Loucy (cell line): ENCODE data around the gene ANXA4.

Experiments
- H2AFZ ChIP-seq: fragments of 200-600 bp; sonication (generic); 2 replicates; pipeline ENCODE4 v1.6.0; 2016; ENCODE audit warnings: antibody characterized with exemption, mild to moderate bottlenecking, low read length, moderate library complexity
- H3F3A ChIP-seq: fragments of 200-600 bp; 2 replicates; pipeline ENCODE4 v1.6.0; 2016; ENCODE audit warnings: antibody characterized with exemption, low read depth, mild to moderate bottlenecking
- H3K27me3 ChIP-seq: fragments of 200-600 bp; sonication (generic); 2 replicates; pipeline ENCODE4 v1.6.1; 2014; ENCODE audit warnings: low read length, mild to moderate bottlenecking; ENCODE audit not compliant: insufficient read depth, poor library complexity, severe bottlenecking
- H3K36me3 ChIP-seq: fragments of 200-600 bp; sonication (generic); 2 replicates; pipeline ENCODE4 v1.6.1; 2016; ENCODE audit warnings: low read length; ENCODE audit not compliant: insufficient read depth
- H3K4me1 ChIP-seq: fragments of 200-600 bp; sonication (generic); 2 replicates; pipeline ENCODE4 v1.5.1; 2014; ENCODE audit warnings: low read length, mild to moderate bottlenecking; ENCODE audit not compliant: insufficient read depth, poor library complexity, severe bottlenecking
- H3K4me2 ChIP-seq: fragments of 200-600 bp; sonication (generic); 2 replicates; pipeline ENCODE4 v1.6.0; 2014; ENCODE audit warnings: antibody characterized with exemption, low read length, low read depth, mild to moderate bottlenecking; ENCODE audit not compliant: poor library complexity, severe bottlenecking
- H3K4me3 ChIP-seq: fragments of 200-600 bp; sonication (generic); 2 replicates; pipeline ENCODE4 v1.5.1; 2014; ENCODE audit warnings: low read length, mild to moderate bottlenecking, mixed read lengths; ENCODE audit not compliant: poor library complexity, severe bottlenecking
- H3K79me2 ChIP-seq: fragments of 200-600 bp; sonication (generic); 2 replicates; pipeline ENCODE4 v1.6.1; 2014; ENCODE audit warnings: low read length; ENCODE audit not compliant: insufficient read depth
- H3K9ac ChIP-seq: fragments of 200-600 bp; sonication (generic); 2 replicates; pipeline ENCODE4 v1.6.0; 2014; ENCODE audit warnings: mild to moderate bottlenecking, low read depth, low read length, moderate library complexity; ENCODE audit not compliant: poor library complexity, severe bottlenecking
- H3K9me2 ChIP-seq: fragments of 200-600 bp; sonication (generic); replicated peaks from 2 replicates; pipeline ENCODE4 v1.6.1; 2016; ENCODE audit warnings: low read depth, low read length, mixed read lengths
- H3K9me3 ChIP-seq: fragments of 200-600 bp; sonication (generic); 2 replicates; pipeline ENCODE4 v1.6.1; 2014; ENCODE audit warnings: mild to moderate bottlenecking, antibody characterized with exemption, low read length, low read depth; ENCODE audit not compliant: insufficient read depth
- H4K20me1 ChIP-seq: fragments of 200-600 bp; sonication (generic); 2 replicates; pipeline ENCODE4 v1.6.0; 2014; ENCODE audit warnings: antibody characterized with exemption, low read length, mild to moderate bottlenecking; ENCODE audit not compliant: insufficient read depth, poor library complexity, severe bottlenecking
- EZH2phosphoT487 ChIP-seq: fragments of 200-600 bp; IDR thresholded peaks from 2 replicates; pipeline ENCODE4 v1.6.1; 2018; ENCODE audit warnings: antibody characterized with exemption, mild to moderate bottlenecking, moderate library complexity, borderline replicate concordance
- TF ChIP-seq, protein P1 (sequence below): fragments of 200-600 bp; sonication (generic); conservative IDR thresholded peaks from 2 replicates; pipeline ENCODE4 v1.5.1; 2014; ENCODE audit warnings: mild to moderate bottlenecking, antibody characterized with exemption, low read length

The ANXA4 gene

DNA sequence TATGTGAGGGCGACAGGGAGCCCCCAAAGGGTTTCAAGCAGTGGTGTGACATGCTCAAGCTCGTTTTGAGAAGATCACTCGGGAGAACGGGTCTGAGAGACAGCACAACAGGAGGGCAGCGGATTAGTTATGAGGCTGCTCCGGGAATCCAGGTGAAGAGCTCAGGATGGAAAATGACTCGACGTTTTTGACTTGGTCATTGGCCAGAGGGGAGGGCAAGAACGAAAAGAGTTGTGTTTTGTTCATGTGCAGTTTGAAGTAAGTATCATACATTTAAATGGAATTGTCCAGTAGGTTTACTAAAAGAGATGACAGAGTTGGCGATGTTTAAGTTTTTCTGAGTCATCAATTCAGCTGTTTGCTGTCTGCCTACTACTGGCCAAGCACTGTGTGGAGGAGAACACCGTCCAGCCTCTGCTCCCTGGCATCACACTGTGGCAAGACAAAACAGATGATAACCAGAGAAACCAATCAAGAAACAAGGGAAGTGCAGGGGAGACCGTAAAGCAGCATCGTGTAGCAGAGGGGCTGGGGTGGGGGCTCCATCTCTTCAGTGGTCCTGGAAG lies 25.3 kb upstream of the ANXA4 start:
- no peaks in the 10 kb centered on the region for H3K27me3 ChIP-seq
- no peak overlapping the region for H3K4me2 ChIP-seq
- H3K79me2 ChIP-seq = no peaks in the 10 kb centered on the region
- H2AFZ ChIP-seq = no peak overlapping the region
- no peak overlapping the region for H3K4me3 ChIP-seq
- no peaks in the 10 kb centered on the region for H3K9me3 ChIP-seq
- no peaks in the 10 kb centered on the region for H3K36me3 ChIP-seq
- no peaks in the 10 kb centered on the region for H3F3A ChIP-seq
- TF ChIP-seq EZH2phosphoT487 = no peak
- TF ChIP-seq, protein P1, sequence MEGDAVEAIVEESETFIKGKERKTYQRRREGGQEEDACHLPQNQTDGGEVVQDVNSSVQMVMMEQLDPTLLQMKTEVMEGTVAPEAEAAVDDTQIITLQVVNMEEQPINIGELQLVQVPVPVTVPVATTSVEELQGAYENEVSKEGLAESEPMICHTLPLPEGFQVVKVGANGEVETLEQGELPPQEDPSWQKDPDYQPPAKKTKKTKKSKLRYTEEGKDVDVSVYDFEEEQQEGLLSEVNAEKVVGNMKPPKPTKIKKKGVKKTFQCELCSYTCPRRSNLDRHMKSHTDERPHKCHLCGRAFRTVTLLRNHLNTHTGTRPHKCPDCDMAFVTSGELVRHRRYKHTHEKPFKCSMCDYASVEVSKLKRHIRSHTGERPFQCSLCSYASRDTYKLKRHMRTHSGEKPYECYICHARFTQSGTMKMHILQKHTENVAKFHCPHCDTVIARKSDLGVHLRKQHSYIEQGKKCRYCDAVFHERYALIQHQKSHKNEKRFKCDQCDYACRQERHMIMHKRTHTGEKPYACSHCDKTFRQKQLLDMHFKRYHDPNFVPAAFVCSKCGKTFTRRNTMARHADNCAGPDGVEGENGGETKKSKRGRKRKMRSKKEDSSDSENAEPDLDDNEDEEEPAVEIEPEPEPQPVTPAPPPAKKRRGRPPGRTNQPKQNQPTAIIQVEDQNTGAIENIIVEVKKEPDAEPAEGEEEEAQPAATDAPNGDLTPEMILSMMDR = no peak
- H4K20me1 ChIP-seq = no peaks in the 10 kb centered on the region
- H3K9ac ChIP-seq = no peak overlapping the region
- H3K9me2 ChIP-seq = no peaks in the 10 kb centered on the region
- H3K4me1 ChIP-seq = peaks cover 4% of the 10 kb centered on the region

DNA sequence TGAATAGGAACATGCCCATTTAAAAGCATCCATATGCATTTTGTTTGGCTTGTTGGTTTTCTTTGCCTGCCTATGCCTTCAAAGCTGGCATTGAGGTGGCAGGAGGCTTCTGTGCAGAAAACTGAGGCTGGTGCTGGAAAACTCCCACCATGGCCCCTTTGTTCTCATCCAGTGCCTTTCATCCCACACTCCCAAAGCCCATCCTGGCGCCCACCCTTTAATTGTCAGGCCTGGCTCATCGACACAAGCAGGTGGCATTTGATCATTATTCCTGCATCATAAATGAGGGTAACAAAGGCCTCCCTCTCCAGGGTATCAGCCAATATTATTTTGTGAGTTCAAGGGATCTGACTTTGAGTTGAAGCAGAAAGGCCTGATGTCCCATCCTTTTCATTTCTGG lies 24.7 kb upstream of the ANXA4 start:
- Histone ChIP-seq H2AFZ (no peak overlapping the region), H3F3A (no peaks in the 10 kb centered on the region), H3K4me3 (no peak overlapping the region), H3K27me3 (no peaks in the 10 kb centered on the region), H4K20me1 (no peaks in the 10 kb centered on the region), H3K9ac (no peak overlapping the region), H3K9me3 (no peaks in the 10 kb centered on the region), H3K79me2 (no peaks in the 10 kb centered on the region), H3K4me1 (peaks cover 4% of the 10 kb centered on the region), H3K36me3 (no peaks in the 10 kb centered on the region), H3K9me2 (no peaks in the 10 kb centered on the region), H3K4me2 (no peak overlapping the region)
- TF ChIP-seq EZH2phosphoT487 = no peak
- TF ChIP-seq, protein P1 = no peak

DNA sequence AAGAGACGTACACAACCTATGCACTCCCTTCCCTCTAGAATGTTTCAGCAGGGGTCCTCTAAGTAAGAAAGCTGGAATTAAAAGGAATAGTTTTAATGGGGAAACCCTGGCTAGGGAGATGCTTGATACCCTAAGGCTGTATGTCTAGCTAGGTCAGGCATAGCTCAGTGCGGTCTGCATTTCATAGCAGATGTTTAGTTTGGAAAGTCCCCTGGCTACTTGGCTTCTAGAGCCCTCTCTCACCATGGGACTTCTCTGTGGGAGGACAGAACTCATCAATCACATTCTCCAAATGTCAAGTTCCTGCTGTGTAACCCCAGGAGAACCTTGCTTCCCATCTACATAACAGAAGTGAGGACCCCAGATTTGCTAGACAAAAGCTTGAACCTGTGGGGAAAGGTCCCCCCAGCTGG lies 24.1 kb upstream of the ANXA4 start:
- H3K4me2 ChIP-seq = no peak overlapping the region
- no peak overlapping the region for H3K9ac ChIP-seq
- H3K27me3 ChIP-seq = no peaks in the 10 kb centered on the region
- H4K20me1 ChIP-seq = no peaks in the 10 kb centered on the region
- H3K36me3 ChIP-seq = no peaks in the 10 kb centered on the region
- no peak overlapping the region for H2AFZ ChIP-seq
- H3K4me3 ChIP-seq = no peak overlapping the region
- H3K4me1 ChIP-seq = peaks cover 4% of the 10 kb centered on the region
- TF ChIP-seq, protein P1 = no peak
- no peak for TF ChIP-seq EZH2phosphoT487
- H3K9me3 ChIP-seq = no peaks in the 10 kb centered on the region
- H3K79me2 ChIP-seq = no peaks in the 10 kb centered on the region
- no peaks in the 10 kb centered on the region for H3K9me2 ChIP-seq
- no peaks in the 10 kb centered on the region for H3F3A ChIP-seq
